DOHH2 (cell line): Measurements from ENCODE around the gene APLP1.

ENCODE experiments used
- H3F3A ChIP-seq: fragments of 200-600 bp; sonication (generic), shearing (Covaris generic); 2 replicates; pipeline ENCODE4 v1.6.0; 2016; ENCODE audit warnings: antibody characterized with exemption, mild to moderate bottlenecking; ENCODE audit not compliant: control insufficient read depth, insufficient read depth
- H3K27ac ChIP-seq: fragments of 200-600 bp; sonication (generic); 2 replicates; pipeline ENCODE4 v1.5.1; 2014; ENCODE audit warnings: low read depth, mild to moderate bottlenecking, low read length, moderate library complexity
- H3K27me3 ChIP-seq: fragments of 200-600 bp; sonication (generic); 2 replicates; pipeline ENCODE4 v1.6.1; 2014; ENCODE audit warnings: mild to moderate bottlenecking, low read length, mixed read lengths; ENCODE audit not compliant: control insufficient read depth
- H3K36me3 ChIP-seq: fragments of 200-600 bp; sonication (generic); 2 replicates; pipeline ENCODE4 v1.6.1; 2014; ENCODE audit warnings: mild to moderate bottlenecking, low read length, moderate library complexity, mixed read lengths; ENCODE audit not compliant: control insufficient read depth
- H3K4me1 ChIP-seq: fragments of 200-600 bp; sonication (generic); 2 replicates; pipeline ENCODE4 v1.6.1; 2014; ENCODE audit warnings: mild to moderate bottlenecking, low read length, mixed read lengths; ENCODE audit not compliant: control insufficient read depth
- H3K4me2 ChIP-seq: fragments of 200-600 bp; sonication (generic); 2 replicates; pipeline ENCODE4 v1.6.0; 2014; ENCODE audit warnings: mild to moderate bottlenecking, low read length, moderate library complexity
- H3K4me3 ChIP-seq: fragments of 200-600 bp; sonication (generic); 2 replicates; pipeline ENCODE4 v1.5.1; 2014; ENCODE audit warnings: mild to moderate bottlenecking, low read length, mixed read lengths
- H3K79me2 ChIP-seq: fragments of 200-600 bp; sonication (generic); 2 replicates; pipeline ENCODE4 v1.6.1; 2014; ENCODE audit warnings: mild to moderate bottlenecking, low read length, mixed read lengths; ENCODE audit not compliant: control insufficient read depth
- H3K9me2 ChIP-seq: fragments of 200-600 bp; sonication (generic); replicated peaks from 2 replicates; pipeline ENCODE4 v1.6.1; 2014; ENCODE audit warnings: mild to moderate bottlenecking, low read length, mixed read lengths; ENCODE audit not compliant: control insufficient read depth
- H3K9me3 ChIP-seq: fragments of 200-600 bp; sonication (generic); 2 replicates; pipeline ENCODE4 v1.6.1; 2014; ENCODE audit warnings: antibody characterized with exemption, low read length, mixed read lengths; ENCODE audit not compliant: control insufficient read depth, insufficient read depth
- H4K20me1 ChIP-seq: fragments of 200-600 bp; sonication (generic); 2 replicates; pipeline ENCODE4 v1.6.0; 2014; ENCODE audit warnings: low read depth, mild to moderate bottlenecking, antibody characterized with exemption, low read length, moderate library complexity; ENCODE audit not compliant: control insufficient read depth, insufficient read depth
- CTCF ChIP-seq: fragments of 200-600 bp; sonication (generic); IDR thresholded peaks from one replicate; pipeline ENCODE4 v1.5.1; 2014; ENCODE audit warnings: antibody characterized with exemption, mild to moderate bottlenecking, low read depth, low read length; ENCODE audit not compliant: poor library complexity, severe bottlenecking
- EZH2phosphoT487 ChIP-seq: fragments of 200-600 bp; sonication (generic); IDR thresholded peaks from 2 replicates; pipeline ENCODE4 v1.6.1; 2017; ENCODE audit warnings: borderline replicate concordance, mild to moderate bottlenecking, antibody characterized with exemption, low read length, moderate library complexity, mixed read lengths

The APLP1 gene

DNA sequence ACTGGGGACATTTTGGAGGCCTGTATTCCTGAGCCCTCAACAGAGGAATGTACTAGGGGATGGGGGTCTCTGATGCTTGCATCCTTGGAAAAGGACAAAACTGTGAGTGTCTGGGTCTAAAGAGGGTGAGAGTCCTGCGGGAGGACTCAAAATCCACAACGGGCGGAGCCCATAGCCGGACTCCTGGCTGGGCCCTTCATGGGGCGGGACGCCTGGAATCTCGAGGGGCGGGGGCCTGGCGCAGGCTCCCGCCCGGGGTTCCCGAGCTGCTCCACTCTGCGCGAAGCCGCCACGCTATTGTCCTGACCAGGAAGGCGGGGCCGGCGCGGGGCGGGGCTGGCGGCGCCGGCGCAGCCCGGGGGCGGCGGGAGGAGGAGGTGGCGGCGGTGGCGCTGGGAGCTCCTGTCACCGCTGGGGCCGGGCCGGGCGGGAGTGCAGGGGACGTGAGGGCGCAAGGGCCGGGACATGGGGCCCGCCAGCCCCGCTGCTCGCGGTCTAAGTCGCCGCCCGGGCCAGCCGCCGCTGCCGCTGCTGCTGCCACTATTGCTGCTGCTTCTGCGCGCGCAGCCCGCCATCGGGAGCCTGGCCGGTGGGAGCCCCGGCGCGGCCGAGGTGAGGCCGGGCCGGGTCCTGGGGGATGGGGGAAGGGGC, at the start of gene APLP1:
Gene APLP1, plus strand, starts transcription at position 403 of the 651 bp plus-strand sequence. Its CDS starts 63 bp downstream, at position 466.
- Histone ChIP-seq H3K27me3 (0 out of 2 replicates have a peak, but pooled peaks cover 7% of the 10 kb centered on the region), H3K4me1 (peaks cover 28% of the 10 kb centered on the region), H3F3A (no peaks in the 10 kb centered on the region), H3K79me2 (no peaks in the 10 kb centered on the region), H3K4me2 (peak within 1 kb of the TSS; percentile 73), H3K9me3 (no peaks in the 10 kb centered on the region), H3K27ac (peak within 1 kb of the TSS; percentile 53), H3K36me3 (no peaks in the 10 kb centered on the region), H3K4me3 (peak within 1 kb of the TSS; percentile 74), H4K20me1 (no peaks in the 10 kb centered on the region), H3K9me2 (no peaks in the 10 kb centered on the region)
- TF ChIP-seq CTCF (no peak), EZH2phosphoT487 (no peak)

- Histone ChIP-seq H3K79me2 (no peaks in the 10 kb centered on the region), H4K20me1 (no peaks in the 10 kb centered on the region), H3K4me3 (no peak overlapping the region), H3K36me3 (no peaks in the 10 kb centered on the region), H3K9me2 (no peaks in the 10 kb centered on the region), H3F3A (peaks cover 3% of the 10 kb centered on the region; the same call in 1 of the 2 replicates), H3K4me2 (no peak overlapping the region), H3K27me3 (peaks cover 4% of the 10 kb centered on the region; the same call in 1 of the 2 replicates), H3K4me1 (peaks cover 4% of the 10 kb centered on the region), H3K27ac (no peak overlapping the region), H3K9me3 (no peaks in the 10 kb centered on the region)
- TF ChIP-seq EZH2phosphoT487 = no peak
- no peak for TF ChIP-seq CTCF
These were observed 45.8 kb upstream of the APLP1 start for GRCh38 chr19:35822579-35822978.

DNA sequence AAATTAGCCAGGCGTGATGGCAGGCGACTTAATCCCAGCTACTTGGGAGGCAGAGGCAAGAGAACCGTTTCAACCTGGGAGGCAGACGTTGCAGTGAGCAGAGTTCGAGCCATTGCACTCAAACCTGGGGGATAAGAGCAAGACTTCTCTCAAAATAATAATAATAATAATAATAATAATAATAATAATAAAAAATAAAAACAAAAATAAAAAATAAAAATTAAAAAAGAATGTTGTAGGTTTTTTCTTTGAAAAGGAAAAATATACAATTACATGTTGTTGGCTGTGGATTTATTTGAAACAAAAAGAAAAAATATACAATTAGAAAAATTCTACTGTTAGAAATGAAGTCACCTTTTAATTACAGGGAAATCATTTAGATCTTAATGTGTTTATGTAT, 44.2 kb upstream of the APLP1 start:
- no peaks in the 10 kb centered on the region for H3K36me3 ChIP-seq
- TF ChIP-seq CTCF (no peak), EZH2phosphoT487 (no peak)
- H3K4me2 ChIP-seq = no peak overlapping the region
- no peak overlapping the region for H3K27ac ChIP-seq
- H3K27me3 ChIP-seq = peaks cover 4% of the 10 kb centered on the region; the same call in 1 of the 2 replicates
- no peaks in the 10 kb centered on the region for H4K20me1 ChIP-seq
- H3K9me2 ChIP-seq = no peaks in the 10 kb centered on the region
- H3K9me3 ChIP-seq = no peaks in the 10 kb centered on the region
- H3K79me2 ChIP-seq = no peaks in the 10 kb centered on the region
- peaks cover 3% of the 10 kb centered on the region; the same call in 1 of the 2 replicates for H3F3A ChIP-seq
- no peak overlapping the region for H3K4me3 ChIP-seq
- H3K4me1 ChIP-seq = peaks cover 4% of the 10 kb centered on the region
